B cell (primary cell): ENCODE data around the gene TRPC4AP. TPM values are rescaled to one million over a fixed set of nuclear protein-coding genes. Genes with fewer than 3 reads are reported as not detected.

Experiments used
- ATAC-seq: fragments of 200-7000 bp; cut with Tn5 transposase; one replicate; pipeline ENCODE4 v1.10.0; 2021; ENCODE audit warnings: low read depth, mild to moderate bottlenecking, moderate number of reproducible peaks, moderate library complexity
- CTCF ChIA-PET: fragments of 350-600 bp; sonication (Branson Sonifier 250); formaldehyde crosslinking; loops from one replicate; lab custom pipeline; 2021; ENCODE audit warnings: antibody characterized with exemption, inconsistent platforms; lab: Charles Lee
- POLR2A ChIA-PET: fragments of 350-600 bp; sonication (Branson Sonifier 250); formaldehyde crosslinking; loops from one replicate; lab custom pipeline; 2021; ENCODE audit warnings: antibody characterized with exemption; lab: Charles Lee
- DNase-seq: peaks from one replicate; pipeline ENCODE4 v3.0.0; 2013
- H2AFZ ChIP-seq: 2 replicates; pipeline ENCODE4 v1.6.1; 2012; ENCODE audit warnings: mild to moderate bottlenecking, low read depth, low read length; ENCODE audit not compliant: insufficient read depth, poor library complexity, severe bottlenecking
- H3K27ac ChIP-seq, 2 donors: 1 replicate in 1 of 2; 2 replicates in 1 of 2; pipeline ENCODE4 v1.5.1; 2012 to 2013; ENCODE audit warnings: low read length in 2 of 2, mild to moderate bottlenecking in 2 of 2, moderate library complexity in 1 of 2
- H3K27me3 ChIP-seq, 4 experiments: fragments of 200-600 bp in 1 of 4; sonication (generic) in 1 of 4; replicated peaks in 1 of 4; 1 replicate in 2 of 4; 2 replicates in 2 of 4; pipeline versions ENCODE4 v1.6.1 to v1.7.0; 2013 to 2016; ENCODE audit warnings: low read length in 3 of 4, mild to moderate bottlenecking in 2 of 4, mixed read lengths in 1 of 4, moderate library complexity in 1 of 4; ENCODE audit not compliant: insufficient read depth in 4 of 4, control insufficient read depth in 3 of 4; ENCODE audit errors: control extremely low read depth in 1 of 4
- H3K36me3 ChIP-seq, 2 experiments: replicated peaks in 1 of 2; 1 replicate in 1 of 2; 2 replicates in 1 of 2; pipeline versions ENCODE4 v1.6.1 to v1.7.1; 2013; ENCODE audit warnings: low read length in 1 of 2; ENCODE audit not compliant: insufficient read depth in 2 of 2, control insufficient read depth in 1 of 2; ENCODE audit errors: control extremely low read depth in 1 of 2, extremely low read depth in 1 of 2
- H3K4me1 ChIP-seq, 2 donors: fragments of 200-600 bp in 1 of 2; sonication (generic) in 1 of 2; 1 replicate in 1 of 2; 2 replicates in 1 of 2; pipeline versions ENCODE4 v1.5.1 to v1.6.1; 2013 to 2017; ENCODE audit warnings: low read length in 2 of 2; ENCODE audit not compliant: control insufficient read depth in 2 of 2, insufficient read depth in 2 of 2
- H3K4me2 ChIP-seq: replicated peaks from 2 replicates; pipeline ENCODE3; 2012; ENCODE audit warnings: mild to moderate bottlenecking, low read depth, low read length; ENCODE audit not compliant: poor library complexity, severe bottlenecking
- H3K4me3 ChIP-seq, 5 experiments: fragments of 200-600 bp in 1 of 5; sonication (generic) in 1 of 5; 1 replicate in 3 of 5; 2 replicates in 2 of 5; pipeline versions ENCODE4 v1.5.1 to v1.7.0; 2011 to 2016; ENCODE audit warnings: low read length in 4 of 5, mild to moderate bottlenecking in 4 of 5, low read depth in 2 of 5, control low read depth in 1 of 5, moderate library complexity in 1 of 5; ENCODE audit not compliant: insufficient read depth in 1 of 5; ENCODE audit errors: control extremely low read depth in 1 of 5, extremely low read depth in 1 of 5
- H3K79me2 ChIP-seq: fragments of 200-600 bp; sonication (generic); one replicate; pipeline ENCODE4 v1.6.0; 2016; ENCODE audit warnings: low read length; ENCODE audit not compliant: control insufficient read depth, insufficient read depth
- H3K9ac ChIP-seq: fragments of 200-600 bp; sonication (generic); 2 replicates; pipeline ENCODE4 v1.6.1; 2017; ENCODE audit warnings: mild to moderate bottlenecking, low read length, moderate library complexity
- H3K9me3 ChIP-seq, 3 donors: one replicate each; pipeline versions ENCODE4 v1.6.1 to v1.7.1; 2013; ENCODE audit warnings: low read length in 2 of 3; ENCODE audit not compliant: control insufficient read depth in 2 of 3, insufficient read depth in 1 of 3; ENCODE audit errors: control extremely low read depth in 1 of 3
- H4K20me1 ChIP-seq: 2 replicates; pipeline ENCODE4 v1.6.0; 2012; ENCODE audit warnings: mild to moderate bottlenecking, low read length; ENCODE audit not compliant: insufficient read depth, control insufficient read depth, poor library complexity, severe bottlenecking
- H3K27ac Mint-ChIP-seq: one replicate; pipeline ENCODE4 v1.8.0; 2021; ENCODE audit warnings: mixed read lengths
- H3K27me3 Mint-ChIP-seq: one replicate; pipeline ENCODE4 v1.8.0; 2021; ENCODE audit warnings: mixed read lengths
- H3K4me1 Mint-ChIP-seq: one replicate; pipeline ENCODE4 v1.8.0; 2021; ENCODE audit warnings: mixed read lengths
- H3K4me3 Mint-ChIP-seq: one replicate; pipeline ENCODE4 v1.8.0; 2021; ENCODE audit warnings: mixed read lengths
- H3K9me3 Mint-ChIP-seq: one replicate; pipeline ENCODE4 v1.8.0; 2022; ENCODE audit warnings: mixed read lengths; ENCODE audit not compliant: insufficient read depth
- CTCF ChIP-seq: fragments of 200-600 bp; IDR thresholded peaks from one replicate; pipeline ENCODE4 v1.8.0; 2022; ENCODE audit warnings: antibody characterized with exemption, mild to moderate bottlenecking
- EZH2 ChIP-seq: IDR thresholded peaks from 2 replicates; pipeline ENCODE4 v1.6.1; 2012; ENCODE audit warnings: borderline replicate concordance, low read depth, mild to moderate bottlenecking, moderate library complexity, low read length; ENCODE audit not compliant: insufficient read depth, poor library complexity, severe bottlenecking
- WGBS: methylation state at CpG from one replicate; pipeline ENCODE4 v1.1.5; 2013; ENCODE audit warnings: missing lambda C conversion rate; ENCODE audit not compliant: insufficient coverage; 5-methylcytosine and 5-hydroxymethylcytosine counted together
- intact Hi-C: fragments of 100-400 bp; cut with micrococcal nuclease; formaldehyde crosslinking; loops from one replicate; pipeline ENCODE4 v1.10.0; 2022
- polyA minus RNA-seq: library from RNA; depleted of rRNA, polyadenylated mRNA; stranded (reverse); fragments of >200 nt; gene quantifications from 2 replicates; pipeline ENCODE4 v1.2.3, GENCODE V29; 2012
- polyA plus RNA-seq: library from polyadenylated mRNA; depleted of rRNA; stranded (reverse); fragments of >200 nt; gene quantifications from 2 replicates; pipeline ENCODE4 v1.2.3, GENCODE V29; 2012
- total RNA-seq, 2 donors: library from RNA; stranded (reverse); fragments of 120-200 nt in 1 of 2; gene quantifications; 1 replicate in 1 of 2; 2 replicates in 1 of 2; pipeline versions ENCODE4 v1.2.3 to v1.2.4, GENCODE V29; 2013 to 2022

TRPC4AP gene
- total RNA-seq (73.2 and 73.9 TPM in 2 replicates), polyA plus RNA-seq (62.5 and 69.5 TPM in 2 replicates), polyA minus RNA-seq (25.1 and 33.0 TPM in 2 replicates)
- 25.0 TPM for total RNA-seq (2013)

GRCh38 chr20:35092524-35093266, at the start of gene TRPC4AP:
TRPC4AP (minus strand) TSS chr20:35092807; CDS start chr20:35092781, 26 bp downstream.
- Histone ChIP-seq H3K4me2 (peak within 1 kb of the TSS; percentile 84), H4K20me1 (peaks cover 6% of the 10 kb centered on the region), H3K27ac (peak within 1 kb of the TSS; percentile 58 to 89), H3K4me3 (peak within 1 kb of the TSS; percentile 77 to 98 (median 86)), H3K36me3 (no peaks in the 10 kb centered on the region), H3K9ac (peak within 1 kb of the TSS; percentile 96), H3K79me2 (peaks cover 60% of the 10 kb centered on the region), H3K4me1 (peaks cover 16 to 22% of the 10 kb centered on the region in 2 donors), H3K9me3 (no peaks in the 10 kb centered on the region), H3K27me3 (no peaks in the 10 kb centered on the region), H2AFZ (peak within 1 kb of the TSS; percentile 96)
- TF ChIP-seq EZH2 (no peak), CTCF (peak; percentile 91)
- peak within 1 kb of the TSS; percentile 97 for H3K4me3 Mint-ChIP-seq
- WGBS = 3% methylated on average over 68 of the region's 69 CpGs
- ChIA-PET POLR2A (interaction anchor here (0.6 to 2.0 kb wide), 2 partner anchors 184 to 192 kb away, joined by 3 to 4 read pairs; partner anchors contain the start of gene EIF6), CTCF (interaction anchor here (1.1 to 5.4 kb wide), 3 partner anchors 116 to 220 kb away, joined by 3 to 95 read pairs (median 4); partner anchors contain the start of gene GGT7)
- ATAC-seq = peak; percentile 98
- intact Hi-C loops = loop anchor here (1.0 kb wide), 6 partner anchors 55 to 267 kb away; partner anchors contain the start of genes ACSS2, EDEM2, EIF6 and NCOA6
- DNase-seq = peak; percentile 95
- H3K27ac Mint-ChIP-seq = peak within 1 kb of the TSS; percentile 95
- no peaks in the 10 kb centered on the region for H3K27me3 Mint-ChIP-seq
- peaks cover 47% of the 10 kb centered on the region for H3K4me1 Mint-ChIP-seq
- no peaks in the 10 kb centered on the region for H3K9me3 Mint-ChIP-seq
